DMS153 (cell line): ENCODE results near the gene KRTAP4-5.
A peak's percentile ranks its signal among the peaks of the same experiment; 100 is the strongest.
"Not testable (repeated sequence)": the region's sequence is repeated elsewhere in the genome, so short reads cannot be mapped to it uniquely, and the experiment has no call there.

Source experiments
- DNase-seq: peaks from one replicate; lab custom pipeline; 2025; lab: John Stamatoyannopoulos, UW

Gene KRTAP4-5

GRCh38 chr17:41149652-41149985, at the start of gene KRTAP4-5:
Gene KRTAP4-5, minus strand, starts transcription at chr17:41149825. Its CDS starts 58 bp downstream, at chr17:41149767.
- no peak for DNase-seq

GRCh38 chr17:41196068-41196467, 46.4 kb upstream of the KRTAP4-5 start:
- DNase-seq = no peak

GRCh38 chr17:41190328-41190727, 40.7 kb upstream of the KRTAP4-5 start:
- peak; percentile 4 for DNase-seq

- not testable (repeated sequence) for DNase-seq
Observed at GRCh38 chr17:41189837-41190318, 40.3 kb upstream of the KRTAP4-5 start, which contains the start of gene KRTAP9-1. Gene KRTAP9-1, plus strand, starts transcription at chr17:41189887. Its CDS starts 0 bp downstream, at chr17:41189887.

- DNase-seq = no peak
Observed at GRCh38 chr17:41186872-41187271, 37.2 kb upstream of the KRTAP4-5 start.

GRCh38 chr17:41185001-41185400, 35.4 kb upstream of the KRTAP4-5 start:
- DNase-seq = no peak

- no peak for DNase-seq
Observed at GRCh38 chr17:41184480-41184961, 34.9 kb upstream of the KRTAP4-5 start, which contains the start of gene KRTAP4-1. Gene KRTAP4-1, minus strand, starts transcription at chr17:41184911. Its CDS starts 57 bp downstream, at chr17:41184854.

- no peak for DNase-seq
Observed at GRCh38 chr17:41178843-41179616, 29.4 kb upstream of the KRTAP4-5 start.

- no peak for DNase-seq
Observed at GRCh38 chr17:41178341-41178740, 28.7 kb upstream of the KRTAP4-5 start.

- no peak for DNase-seq
Observed at GRCh38 chr17:41177727-41178271, 28.2 kb upstream of the KRTAP4-5 start, which contains the start of gene KRTAP4-2. Gene KRTAP4-2, minus strand, starts transcription at chr17:41178221. Its CDS starts 57 bp downstream, at chr17:41178164.

- no peak for DNase-seq
Observed at GRCh38 chr17:41176744-41177387, 27.2 kb upstream of the KRTAP4-5 start.

GRCh38 chr17:41171886-41172285, 22.3 kb upstream of the KRTAP4-5 start:
- no peak for DNase-seq

GRCh38 chr17:41168121-41168520, 18.5 kb upstream of the KRTAP4-5 start, which contains the start of gene KRTAP4-3:
Gene KRTAP4-3, minus strand, starts transcription at chr17:41168221. Its CDS starts 49 bp downstream, at chr17:41168172.
- DNase-seq = no peak

GRCh38 chr17:41167561-41167960, 17.9 kb upstream of the KRTAP4-5 start:
- peak; percentile 32 for DNase-seq

- DNase-seq = no peak
Observed at GRCh38 chr17:41163828-41164227, 14.2 kb upstream of the KRTAP4-5 start.

GRCh38 chr17:41160648-41161047, 11.0 kb upstream of the KRTAP4-5 start, which contains the start of gene KRTAP4-4:
Gene KRTAP4-4, minus strand, starts transcription at chr17:41160748. Its CDS starts 57 bp downstream, at chr17:41160691.
- DNase-seq = no peak

- DNase-seq = not testable (repeated sequence)
Observed at GRCh38 chr17:41160190-41160589, 10.6 kb upstream of the KRTAP4-5 start.

- no peak for DNase-seq
Observed at GRCh38 chr17:41153856-41154255, 4.2 kb upstream of the KRTAP4-5 start.

- DNase-seq = no peak
Observed at GRCh38 chr17:41151525-41151924, 1.9 kb upstream of the KRTAP4-5 start.

GRCh38 chr17:41150026-41150425, 401 bp upstream of the KRTAP4-5 start:
- no peak for DNase-seq

- DNase-seq = not testable (repeated sequence)
Observed at GRCh38 chr17:41148971-41149651, 514 bp downstream of the KRTAP4-5 start.
